ENCODE results near the gene TPX2.

DNA sequence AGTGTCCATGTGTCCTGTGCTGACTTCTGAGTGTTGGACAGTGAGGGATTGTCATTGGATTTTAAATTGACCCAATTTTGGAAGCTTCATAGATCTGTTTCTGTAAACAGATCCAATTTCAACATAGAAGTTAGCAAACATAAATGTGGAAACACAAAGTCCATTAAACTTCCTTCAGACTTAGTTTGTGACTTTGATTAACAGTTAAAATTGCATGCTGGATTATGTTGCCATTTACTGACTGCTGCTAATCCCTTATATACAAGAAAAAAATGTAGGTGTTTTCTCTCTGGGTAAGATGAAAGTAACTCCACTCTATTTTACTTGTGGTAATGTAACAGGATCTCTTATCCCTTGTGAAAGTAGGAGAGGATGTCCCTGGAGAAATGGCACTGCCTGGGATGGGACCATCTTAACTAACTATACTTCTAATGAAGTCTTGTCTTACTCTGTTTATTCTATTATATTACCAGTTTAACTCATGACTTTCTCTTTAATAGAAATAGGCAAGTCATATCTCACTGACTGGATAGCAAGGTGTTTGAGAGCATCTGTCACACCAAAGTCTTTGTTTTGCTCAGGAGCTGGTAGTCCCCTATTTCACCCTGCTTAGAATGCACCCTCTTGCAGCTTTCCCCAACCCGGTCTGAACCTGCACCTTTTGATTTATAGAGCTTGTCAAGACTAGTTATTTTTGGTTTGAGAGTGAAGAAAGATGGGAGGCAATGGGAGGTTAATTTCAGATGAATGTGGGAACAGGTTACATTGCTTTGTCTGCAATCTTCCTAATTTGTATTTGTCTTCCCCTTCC is 7.2 kb downstream of the TPX2 start:
- no peak for TF ChIP-seq POLR2A (IDR thresholded peaks at IDR 0.05)
- TF ChIP-seq, protein P1, sequence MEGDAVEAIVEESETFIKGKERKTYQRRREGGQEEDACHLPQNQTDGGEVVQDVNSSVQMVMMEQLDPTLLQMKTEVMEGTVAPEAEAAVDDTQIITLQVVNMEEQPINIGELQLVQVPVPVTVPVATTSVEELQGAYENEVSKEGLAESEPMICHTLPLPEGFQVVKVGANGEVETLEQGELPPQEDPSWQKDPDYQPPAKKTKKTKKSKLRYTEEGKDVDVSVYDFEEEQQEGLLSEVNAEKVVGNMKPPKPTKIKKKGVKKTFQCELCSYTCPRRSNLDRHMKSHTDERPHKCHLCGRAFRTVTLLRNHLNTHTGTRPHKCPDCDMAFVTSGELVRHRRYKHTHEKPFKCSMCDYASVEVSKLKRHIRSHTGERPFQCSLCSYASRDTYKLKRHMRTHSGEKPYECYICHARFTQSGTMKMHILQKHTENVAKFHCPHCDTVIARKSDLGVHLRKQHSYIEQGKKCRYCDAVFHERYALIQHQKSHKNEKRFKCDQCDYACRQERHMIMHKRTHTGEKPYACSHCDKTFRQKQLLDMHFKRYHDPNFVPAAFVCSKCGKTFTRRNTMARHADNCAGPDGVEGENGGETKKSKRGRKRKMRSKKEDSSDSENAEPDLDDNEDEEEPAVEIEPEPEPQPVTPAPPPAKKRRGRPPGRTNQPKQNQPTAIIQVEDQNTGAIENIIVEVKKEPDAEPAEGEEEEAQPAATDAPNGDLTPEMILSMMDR (IDR thresholded peaks at IDR 0.05), result no peak
